PFSK-1 (cell line): ENCODE results near the gene PHB1.

ENCODE experiments used
- FOXP2 ChIP-seq: optimal IDR thresholded peaks from 2 replicates; pipeline ENCODE3; 2011; ENCODE audit warnings: borderline replicate concordance, control low read depth, inconsistent platforms; ENCODE audit not compliant: insufficient read depth; ENCODE audit errors: extremely low read length, extremely low read depth
- POLR2AphosphoS5 ChIP-seq: IDR thresholded peaks from 2 replicates; pipeline ENCODE4 v1.6.1; 2012; ENCODE audit warnings: low read depth, mild to moderate bottlenecking, control low read depth, low read length, moderate library complexity
- SIN3A ChIP-seq: IDR thresholded peaks from 2 replicates; pipeline ENCODE4 v1.6.1; 2012; ENCODE audit warnings: mild to moderate bottlenecking, low read length, moderate library complexity, borderline replicate concordance; ENCODE audit not compliant: insufficient read depth
- TAF1 ChIP-seq: IDR thresholded peaks from 2 replicates; pipeline ENCODE4 v1.6.1; 2012; ENCODE audit warnings: low read length, control low read depth, borderline replicate concordance; ENCODE audit not compliant: insufficient read depth
- TF ChIP-seq, protein P1 (sequence below), 2 experiments: IDR thresholded peaks; 2 replicates each; pipeline versions ENCODE4 v1.6.1 to v1.8.0; 2011 to 2012; ENCODE audit warnings: low read depth in 2 of 2, low read length in 2 of 2, control low read depth in 1 of 2, inconsistent platforms in 1 of 2, mild to moderate bottlenecking in 1 of 2, moderate library complexity in 1 of 2; ENCODE audit not compliant: insufficient read depth in 1 of 2

Gene PHB1

DNA sequence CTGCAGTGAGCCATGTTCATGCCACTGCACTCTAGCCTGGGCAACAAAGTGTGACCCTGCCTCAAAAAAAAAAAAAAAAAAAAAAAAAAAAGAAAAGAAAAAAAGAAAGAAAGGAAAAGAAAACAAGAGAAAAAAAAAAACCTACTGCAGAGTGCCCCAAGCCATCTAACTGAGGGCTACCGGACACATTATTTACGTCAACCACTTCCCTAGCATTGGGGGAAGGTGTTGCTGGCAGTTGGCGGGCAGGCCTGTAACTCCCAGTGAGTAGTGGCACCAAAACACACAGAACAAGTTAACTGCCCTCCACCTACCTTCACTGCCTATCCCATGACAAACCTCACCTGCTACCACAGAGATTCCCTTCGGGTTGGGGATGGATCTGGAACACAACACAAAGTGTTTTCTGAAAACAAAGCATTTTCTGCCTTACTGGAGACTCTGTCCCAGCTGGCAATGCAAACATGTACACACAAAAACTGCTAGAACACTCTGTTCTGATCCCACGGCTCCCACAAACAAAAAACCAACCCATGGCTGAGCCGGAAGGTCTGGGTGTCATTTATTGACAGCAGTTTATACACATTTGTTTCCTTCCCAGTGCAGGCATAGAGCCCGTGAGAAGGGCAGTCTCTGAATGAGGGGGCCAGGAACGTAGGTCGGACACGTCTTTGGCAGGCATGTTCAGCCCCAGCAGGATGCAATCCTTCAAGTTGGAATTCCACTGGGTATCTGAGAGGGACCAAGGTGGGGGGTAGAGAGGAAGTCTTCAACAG lies 11.0 kb downstream of the PHB1 start:
- TF ChIP-seq FOXP2 (no peak), TAF1 (no peak), POLR2AphosphoS5 (no peak)
- TF ChIP-seq, protein P1, sequence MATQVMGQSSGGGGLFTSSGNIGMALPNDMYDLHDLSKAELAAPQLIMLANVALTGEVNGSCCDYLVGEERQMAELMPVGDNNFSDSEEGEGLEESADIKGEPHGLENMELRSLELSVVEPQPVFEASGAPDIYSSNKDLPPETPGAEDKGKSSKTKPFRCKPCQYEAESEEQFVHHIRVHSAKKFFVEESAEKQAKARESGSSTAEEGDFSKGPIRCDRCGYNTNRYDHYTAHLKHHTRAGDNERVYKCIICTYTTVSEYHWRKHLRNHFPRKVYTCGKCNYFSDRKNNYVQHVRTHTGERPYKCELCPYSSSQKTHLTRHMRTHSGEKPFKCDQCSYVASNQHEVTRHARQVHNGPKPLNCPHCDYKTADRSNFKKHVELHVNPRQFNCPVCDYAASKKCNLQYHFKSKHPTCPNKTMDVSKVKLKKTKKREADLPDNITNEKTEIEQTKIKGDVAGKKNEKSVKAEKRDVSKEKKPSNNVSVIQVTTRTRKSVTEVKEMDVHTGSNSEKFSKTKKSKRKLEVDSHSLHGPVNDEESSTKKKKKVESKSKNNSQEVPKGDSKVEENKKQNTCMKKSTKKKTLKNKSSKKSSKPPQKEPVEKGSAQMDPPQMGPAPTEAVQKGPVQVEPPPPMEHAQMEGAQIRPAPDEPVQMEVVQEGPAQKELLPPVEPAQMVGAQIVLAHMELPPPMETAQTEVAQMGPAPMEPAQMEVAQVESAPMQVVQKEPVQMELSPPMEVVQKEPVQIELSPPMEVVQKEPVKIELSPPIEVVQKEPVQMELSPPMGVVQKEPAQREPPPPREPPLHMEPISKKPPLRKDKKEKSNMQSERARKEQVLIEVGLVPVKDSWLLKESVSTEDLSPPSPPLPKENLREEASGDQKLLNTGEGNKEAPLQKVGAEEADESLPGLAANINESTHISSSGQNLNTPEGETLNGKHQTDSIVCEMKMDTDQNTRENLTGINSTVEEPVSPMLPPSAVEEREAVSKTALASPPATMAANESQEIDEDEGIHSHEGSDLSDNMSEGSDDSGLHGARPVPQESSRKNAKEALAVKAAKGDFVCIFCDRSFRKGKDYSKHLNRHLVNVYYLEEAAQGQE (IDR thresholded peaks at IDR 0.05; ENCODE audit: insufficient read depth in 1 of 2, low read depth in 2 of 2, low read length in 2 of 2) = no peak

DNA sequence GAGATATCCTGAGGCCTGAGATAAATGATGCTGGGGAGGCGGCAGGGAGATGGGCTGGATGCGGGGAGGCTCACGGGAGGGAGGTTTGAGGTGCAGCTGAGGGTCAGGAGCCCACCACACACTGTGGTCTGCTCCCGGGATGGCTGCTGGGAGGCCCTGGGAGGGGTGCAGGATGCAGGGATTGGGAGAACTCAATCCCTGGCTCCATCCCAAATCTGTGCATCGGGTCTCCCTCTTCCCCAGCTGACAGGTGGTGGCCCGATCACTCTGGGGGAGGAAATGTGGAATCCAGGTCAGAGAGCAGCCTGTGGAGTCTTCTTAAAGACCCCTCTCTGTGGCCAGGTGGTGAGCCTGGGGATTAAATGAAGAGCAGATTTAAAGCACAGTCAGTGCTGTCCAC lies 12.0 kb downstream of the PHB1 start:
- TF ChIP-seq FOXP2 (no peak), POLR2AphosphoS5 (no peak), TAF1 (no peak), SIN3A (no peak)
- TF ChIP-seq, protein P1 (IDR thresholded peaks at IDR 0.05; ENCODE audit: insufficient read depth in 1 of 2, low read depth in 2 of 2, low read length in 2 of 2) = no peak

DNA sequence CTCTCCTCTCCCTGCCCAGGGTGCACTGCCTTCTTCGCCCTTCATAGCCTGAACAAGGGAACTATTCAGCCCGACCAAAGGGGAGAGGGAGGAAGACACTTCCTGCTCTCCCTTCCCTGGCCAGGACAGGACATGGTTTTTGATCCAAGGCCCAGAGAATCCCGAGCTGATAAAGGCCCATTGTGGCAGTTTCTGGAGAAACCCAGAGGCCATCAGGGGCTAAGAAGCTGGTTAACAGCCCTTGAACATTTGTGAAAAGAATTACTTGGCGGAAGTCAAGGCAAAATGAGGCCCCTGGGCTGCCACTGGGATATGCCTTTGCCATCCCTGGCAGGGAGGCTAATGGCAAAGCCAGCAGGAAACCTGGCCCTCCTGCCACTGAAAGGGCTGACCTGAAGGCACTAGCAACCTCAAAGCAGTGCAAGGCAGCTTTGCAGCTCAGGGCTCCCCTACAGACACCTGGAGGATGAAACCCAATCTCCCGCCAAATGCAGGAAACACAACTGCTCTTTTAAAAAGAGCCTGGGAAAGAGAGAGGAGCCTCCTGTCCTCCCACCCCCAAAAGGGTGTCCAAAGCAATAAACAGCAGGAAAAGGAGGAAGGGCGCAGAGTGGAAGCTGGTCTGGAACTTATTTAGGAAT lies 12.6 kb downstream of the PHB1 start:
- TF ChIP-seq FOXP2 (no peak), SIN3A (no peak), POLR2AphosphoS5 (no peak)

DNA sequence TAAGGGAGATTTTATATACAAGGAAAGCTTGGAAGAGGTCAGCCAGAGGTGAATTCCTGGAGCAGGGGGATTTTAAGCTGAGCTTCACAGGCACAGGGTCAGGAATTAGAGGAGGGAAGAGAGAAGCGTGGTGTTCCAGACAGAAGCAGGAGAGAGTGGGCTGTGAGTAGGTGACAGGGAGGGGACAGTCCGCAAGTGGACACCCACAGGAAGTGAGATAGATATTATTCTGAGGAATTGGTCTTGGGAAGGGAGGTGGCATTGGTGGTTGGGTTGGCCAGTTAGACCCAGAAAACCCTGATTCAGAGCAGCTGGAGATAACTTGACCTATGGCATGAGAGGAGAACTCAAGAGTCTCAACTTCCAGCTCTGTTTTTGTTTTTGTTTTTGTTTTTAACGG lies 14.7 kb downstream of the PHB1 start:
- TF ChIP-seq FOXP2 (no peak), SIN3A (no peak), TAF1 (no peak), POLR2AphosphoS5 (no peak)
- TF ChIP-seq, protein P1 (IDR thresholded peaks at IDR 0.05; ENCODE audit: insufficient read depth in 1 of 2, low read depth in 2 of 2, low read length in 2 of 2) = no peak

DNA sequence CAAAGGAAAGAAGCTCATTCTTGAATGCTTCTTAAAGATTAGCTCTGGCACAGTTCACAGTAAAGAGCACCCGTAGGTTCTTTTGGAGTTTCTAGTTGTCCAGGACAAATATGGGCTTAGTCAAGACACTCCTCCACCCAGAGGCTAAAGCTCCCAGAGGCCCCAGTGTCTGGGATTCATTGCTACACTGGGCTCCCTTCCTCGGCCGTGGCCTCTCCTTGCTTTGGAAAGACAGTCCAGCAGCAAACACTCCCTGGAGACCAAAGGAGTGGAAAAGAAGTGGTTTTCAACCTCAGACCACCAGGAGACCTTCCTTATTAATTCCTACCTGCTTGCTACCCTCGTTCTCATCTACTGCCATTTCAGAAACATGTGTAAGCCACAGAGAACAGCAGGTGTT lies 17.1 kb downstream of the PHB1 start:
- no peak for TF ChIP-seq FOXP2
- TF ChIP-seq SIN3A = no peak
- no peak for TF ChIP-seq TAF1
- TF ChIP-seq, protein P1 (IDR thresholded peaks at IDR 0.05; ENCODE audit: insufficient read depth in 1 of 2, low read depth in 2 of 2, low read length in 2 of 2) = no peak
- no peak for TF ChIP-seq POLR2AphosphoS5
